Measurements from ENCODE around the gene CHPF. TPM values are rescaled to one million over a fixed set of nuclear protein-coding genes. Genes with fewer than 3 reads are reported as not detected.

The CHPF gene
- total and polyA plus RNA-seq, 2 donors (not counting 3 experiments of a cell fraction or from before 2014, with no cell fraction given): 0.24 to 0.32 TPM

DNA sequence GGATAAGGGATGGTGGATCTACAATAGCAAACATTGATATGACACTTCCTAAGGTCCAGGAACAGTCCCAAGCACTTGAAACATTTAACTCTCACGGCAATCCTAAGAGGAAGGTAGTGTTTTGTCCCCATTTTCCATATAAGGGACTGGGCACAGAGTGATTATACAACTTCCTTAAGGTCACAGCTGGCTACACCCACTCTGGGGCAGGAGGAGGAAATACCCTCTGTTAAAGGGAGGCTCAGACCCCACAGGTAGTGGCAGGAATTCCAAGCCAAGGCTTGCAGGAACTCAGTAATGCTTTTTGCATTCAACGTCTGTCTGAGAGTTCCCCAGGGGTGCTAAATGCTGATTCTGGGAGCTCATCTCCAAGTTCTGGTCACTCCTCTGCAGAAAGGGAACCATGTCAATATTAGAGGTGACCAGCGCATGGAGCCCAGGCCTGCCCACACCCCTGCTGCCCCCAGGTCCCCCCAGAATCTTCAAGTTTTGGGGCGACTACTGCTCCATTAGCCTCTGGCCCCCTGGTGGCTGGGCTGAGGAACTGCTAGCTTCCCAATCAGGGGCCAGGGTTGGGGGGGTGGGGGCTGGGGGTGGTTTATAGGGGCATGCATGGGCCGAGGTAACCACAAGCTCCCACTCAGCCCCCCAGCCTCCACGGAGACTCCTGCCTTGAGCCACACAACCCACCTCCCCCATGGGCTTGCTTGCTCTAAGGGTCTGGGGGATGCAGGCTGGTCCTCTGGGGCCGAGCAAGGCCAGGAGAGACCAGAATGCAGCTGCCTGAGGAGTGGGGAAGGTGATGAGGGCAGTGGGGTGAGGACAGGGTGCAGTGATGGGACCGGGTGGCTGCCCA is 16.7 kb upstream of the CHPF start:
- no peaks in the 10 kb centered on the region for H3K79me2 ChIP-seq (ENCODE audit: control insufficient read depth, insufficient read depth, low read length)
- no peaks in the 10 kb centered on the region for H4K20me1 ChIP-seq (replicated peaks; ENCODE audit: control insufficient read depth, extremely low read depth, insufficient read depth, low read length)
- no peak overlapping the region for H3K4me2 ChIP-seq (ENCODE audit: insufficient read depth, low read length)
- FAIRE-seq (no peak), DNase-seq (ENCODE audit: low read depth, low spot score) (no peak)
- dilution Hi-C loops (cut with MboI; ENCODE audit: extremely low pct_ligation_motif_present, low sequenced_read_pairs) (no loop called here), intact Hi-C loops (cut with micrococcal nuclease) (no loop called here)
- H3K4me1 ChIP-seq (ENCODE audit: control insufficient read depth, extremely low read depth, insufficient read depth, low read length): no peaks in the 10 kb centered on the region
- H3K27me3 ChIP-seq (ENCODE audit: control insufficient read depth in 2 of 2, insufficient read depth in 2 of 2, low read length in 2 of 2): peaks cover 0 to 3% of the 10 kb centered on the region in 2 experiments
- H3K9me3 ChIP-seq (replicated peaks; ENCODE audit: control insufficient read depth, insufficient read depth, low read length): no peaks in the 10 kb centered on the region
- H3K27ac ChIP-seq (ENCODE audit: insufficient read depth, low read depth, low read length): no peak overlapping the region
- CTCF ChIA-PET: interaction anchor here (0.5 to 2.9 kb wide), 37 partner anchors 8 to 172 kb away, joined by 3 to 42 read pairs (median 5); partner anchors contain the start of genes CHPF, OBSL1, STK11IP and TMEM198
- POLR2A ChIA-PET: no interaction called here
- no peak overlapping the region for H3K4me3 ChIP-seq (replicated peaks in 1 of 3; ENCODE audit: insufficient read depth in 1 of 3, low read depth in 1 of 3, low read length in 3 of 3)
- no peaks in the 10 kb centered on the region for H3K9me1 ChIP-seq (replicated peaks; ENCODE audit: control insufficient read depth, extremely low read depth, insufficient read depth, low read length)
- H3K9ac ChIP-seq (replicated peaks; ENCODE audit: extremely low read depth, insufficient read depth, low read length): no peak overlapping the region
- H3K36me3 ChIP-seq (ENCODE audit: control insufficient read depth in 2 of 2, extremely low read depth in 1 of 2, insufficient read depth in 2 of 2, low read length in 2 of 2): no peaks in the 10 kb centered on the region
- no TSS peak for BruUV-seq (replicated peaks)
- TF ChIP-seq, protein P1, sequence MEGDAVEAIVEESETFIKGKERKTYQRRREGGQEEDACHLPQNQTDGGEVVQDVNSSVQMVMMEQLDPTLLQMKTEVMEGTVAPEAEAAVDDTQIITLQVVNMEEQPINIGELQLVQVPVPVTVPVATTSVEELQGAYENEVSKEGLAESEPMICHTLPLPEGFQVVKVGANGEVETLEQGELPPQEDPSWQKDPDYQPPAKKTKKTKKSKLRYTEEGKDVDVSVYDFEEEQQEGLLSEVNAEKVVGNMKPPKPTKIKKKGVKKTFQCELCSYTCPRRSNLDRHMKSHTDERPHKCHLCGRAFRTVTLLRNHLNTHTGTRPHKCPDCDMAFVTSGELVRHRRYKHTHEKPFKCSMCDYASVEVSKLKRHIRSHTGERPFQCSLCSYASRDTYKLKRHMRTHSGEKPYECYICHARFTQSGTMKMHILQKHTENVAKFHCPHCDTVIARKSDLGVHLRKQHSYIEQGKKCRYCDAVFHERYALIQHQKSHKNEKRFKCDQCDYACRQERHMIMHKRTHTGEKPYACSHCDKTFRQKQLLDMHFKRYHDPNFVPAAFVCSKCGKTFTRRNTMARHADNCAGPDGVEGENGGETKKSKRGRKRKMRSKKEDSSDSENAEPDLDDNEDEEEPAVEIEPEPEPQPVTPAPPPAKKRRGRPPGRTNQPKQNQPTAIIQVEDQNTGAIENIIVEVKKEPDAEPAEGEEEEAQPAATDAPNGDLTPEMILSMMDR (IDR thresholded peaks at IDR 0.05; ENCODE audit: extremely low read depth in 1 of 2, insufficient read depth in 1 of 2, low read depth in 1 of 2, low read length in 2 of 2): peak; percentile 37 to 70
- TF ChIP-seq, protein P2, sequence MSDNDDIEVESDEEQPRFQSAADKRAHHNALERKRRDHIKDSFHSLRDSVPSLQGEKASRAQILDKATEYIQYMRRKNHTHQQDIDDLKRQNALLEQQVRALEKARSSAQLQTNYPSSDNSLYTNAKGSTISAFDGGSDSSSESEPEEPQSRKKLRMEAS (IDR thresholded peaks at IDR 0.05; ENCODE audit: insufficient read depth, insufficient read length): no peak
- no peak for TF ChIP-seq MYC (IDR thresholded peaks at IDR 0.05; ENCODE audit: low read depth, low read length)
- TF ChIP-seq POLR2A (IDR thresholded peaks at IDR 0.05; ENCODE audit: low read depth, low read length): no peak
- H2AFZ ChIP-seq (ENCODE audit: low read depth, low read length): no peak overlapping the region
